NCI-H345 (cell line): ENCODE results near the gene B4GALNT1.
"Not testable (repeated sequence)": the region's sequence is repeated elsewhere in the genome, so short reads cannot be mapped to it uniquely, and the experiment has no call there.

Experiments used
- DNase-seq: peaks from one replicate; lab custom pipeline; 2025; lab: John Stamatoyannopoulos, UW

B4GALNT1 gene

GRCh38 chr12:57620936-57621496 lies 12.0 kb downstream of the B4GALNT1 start:
- no peak for DNase-seq

- no peak for DNase-seq
These were observed 12.6 kb downstream of the B4GALNT1 start for GRCh38 chr12:57620245-57620935.

- no peak for DNase-seq
These were observed 13.4 kb downstream of the B4GALNT1 start for GRCh38 chr12:57619434-57620244.

- no peak for DNase-seq
These were observed 14.0 kb downstream of the B4GALNT1 start for GRCh38 chr12:57618966-57619433.

- DNase-seq, result not testable (repeated sequence)
These were observed 14.6 kb downstream of the B4GALNT1 start for GRCh38 chr12:57618431-57618830.

- DNase-seq, result no peak
These were observed 15.1 kb downstream of the B4GALNT1 start for GRCh38 chr12:57617942-57618341.

GRCh38 chr12:57616383-57617101 lies 16.5 kb downstream of the B4GALNT1 start:
- DNase-seq, result no peak

- no peak for DNase-seq
These were observed 17.4 kb downstream of the B4GALNT1 start for GRCh38 chr12:57615637-57616036.

- DNase-seq, result no peak
These were observed 18.0 kb downstream of the B4GALNT1 start for GRCh38 chr12:57614948-57615500.

GRCh38 chr12:57614178-57614947 lies 18.6 kb downstream of the B4GALNT1 start:
- DNase-seq, result no peak

GRCh38 chr12:57613427-57614109 lies 19.4 kb downstream of the B4GALNT1 start:
- no peak for DNase-seq

- no peak for DNase-seq
These were observed 20.1 kb downstream of the B4GALNT1 start for GRCh38 chr12:57612711-57613426.

- no peak for DNase-seq
These were observed 20.9 kb downstream of the B4GALNT1 start for GRCh38 chr12:57611827-57612710.

- peak; percentile 56 for DNase-seq
These were observed 21.7 kb downstream of the B4GALNT1 start, which contains the start of gene ARHGEF25 for GRCh38 chr12:57611108-57611826. ARHGEF25 (plus strand) TSS chr12:57611435; CDS start chr12:57611895, 460 bp downstream.

- DNase-seq, result no peak
These were observed 22.4 kb downstream of the B4GALNT1 start for GRCh38 chr12:57610554-57611107.

GRCh38 chr12:57609781-57610553 lies 23.0 kb downstream of the B4GALNT1 start:
- DNase-seq, result no peak
